Prostate gland (tissue), 2 donors: ENCODE data around the gene CTAGE1. TPM values are rescaled to one million over a fixed set of nuclear protein-coding genes. Genes with fewer than 3 reads are reported as not detected.

Source experiments
- DNase-seq: peaks from one replicate; pipeline ENCODE4 v3.0.0-alpha.2; 2019; ENCODE audit warnings: low spot score
- H3K27ac ChIP-seq, 2 donors: fragments of 200-600 bp; sonication (generic); 2 replicates each; pipeline ENCODE4 v1.5.1; 2017 to 2019
- H3K27me3 ChIP-seq: fragments of 200-600 bp; sonication (generic); replicated peaks from 2 replicates; pipeline ENCODE4 v1.5.1; 2019; ENCODE audit not compliant: insufficient read depth
- H3K36me3 ChIP-seq, 2 donors: fragments of 200-600 bp; sonication (generic); 1 replicate in 1 of 2; 2 replicates in 1 of 2; pipeline versions ENCODE4 v1.5.1 to v1.8.1; 2017 to 2019
- H3K4me1 ChIP-seq: fragments of 200-600 bp; sonication (generic); replicated peaks from 2 replicates; pipeline ENCODE4 v1.5.1; 2019
- H3K4me3 ChIP-seq, 2 donors: fragments of 200-600 bp; sonication (generic); 2 replicates each; pipeline ENCODE4 v1.5.1; 2017 to 2019
- H3K9me3 ChIP-seq: fragments of 200-600 bp; sonication (generic); 2 replicates; pipeline ENCODE4 v1.5.1; 2017
- POLR2A ChIP-seq: fragments of 450-650 bp; IDR thresholded peaks from one replicate; pipeline ENCODE4 v1.6.1; 2016; ENCODE audit warnings: antibody characterized with exemption, mild to moderate bottlenecking
- POLR2AphosphoS5 ChIP-seq: sonication (generic); formaldehyde crosslinking; IDR thresholded peaks from one replicate; pipeline ENCODE4 v1.6.1; 2017; ENCODE audit warnings: antibody characterized with exemption
- WGBS: methylation state at CpG from one replicate; pipeline ENCODE4 v1.1.5; 2018; 5-methylcytosine and 5-hydroxymethylcytosine counted together
- intact Hi-C: fragments of 100-400 bp; cut with DNase I; formaldehyde crosslinking; loops from one replicate; pipeline ENCODE4 v1.14.2; 2022
- total RNA-seq, 2 donors: library from RNA; depleted of rRNA; stranded (reverse); fragments of >200 nt; gene quantifications; one replicate each; pipeline ENCODE4 v1.1.0, GENCODE V29; 2016
- TF ChIP-seq, protein P1 (sequence below), 4 experiments: fragments of 200-600 bp in 2 of 4; fragments of 450-650 bp in 2 of 4; sonication (generic) in 2 of 4; IDR thresholded peaks; 1 replicate in 3 of 4; 2 replicates in 1 of 4; pipeline ENCODE4 v1.5.1; 2016 to 2019; ENCODE audit warnings: antibody characterized with exemption in 4 of 4, mild to moderate bottlenecking in 2 of 4, moderate library complexity in 2 of 4

The CTAGE1 gene
- total RNA-seq, 2 donors from 2014 or later, result 0.80 TPM; not detected in 1

DNA sequence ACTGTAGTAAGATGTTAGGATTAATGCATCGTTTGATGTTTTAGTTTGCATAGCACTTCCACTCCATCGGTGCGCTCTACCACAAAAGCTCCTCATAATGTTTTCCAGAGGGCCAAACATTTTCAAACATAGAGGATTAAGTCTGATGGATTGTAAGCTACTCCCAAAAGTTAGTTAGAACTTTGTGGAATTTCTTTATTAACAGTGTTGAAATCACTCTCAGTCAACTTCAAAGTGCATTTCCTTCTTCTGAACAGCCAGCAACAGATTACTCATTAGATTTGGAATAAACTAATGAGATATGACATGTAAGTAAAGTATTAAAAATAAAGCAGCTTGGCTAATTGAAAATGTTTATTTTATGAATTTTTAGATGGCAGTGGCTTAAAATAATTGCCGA lies 30.1 kb upstream of the CTAGE1 start:
- no peak for DNase-seq
- H3K27me3 ChIP-seq, result no peaks in the 10 kb centered on the region
- TF ChIP-seq POLR2A (no peak), POLR2AphosphoS5 (no peak)
- TF ChIP-seq, protein P1, sequence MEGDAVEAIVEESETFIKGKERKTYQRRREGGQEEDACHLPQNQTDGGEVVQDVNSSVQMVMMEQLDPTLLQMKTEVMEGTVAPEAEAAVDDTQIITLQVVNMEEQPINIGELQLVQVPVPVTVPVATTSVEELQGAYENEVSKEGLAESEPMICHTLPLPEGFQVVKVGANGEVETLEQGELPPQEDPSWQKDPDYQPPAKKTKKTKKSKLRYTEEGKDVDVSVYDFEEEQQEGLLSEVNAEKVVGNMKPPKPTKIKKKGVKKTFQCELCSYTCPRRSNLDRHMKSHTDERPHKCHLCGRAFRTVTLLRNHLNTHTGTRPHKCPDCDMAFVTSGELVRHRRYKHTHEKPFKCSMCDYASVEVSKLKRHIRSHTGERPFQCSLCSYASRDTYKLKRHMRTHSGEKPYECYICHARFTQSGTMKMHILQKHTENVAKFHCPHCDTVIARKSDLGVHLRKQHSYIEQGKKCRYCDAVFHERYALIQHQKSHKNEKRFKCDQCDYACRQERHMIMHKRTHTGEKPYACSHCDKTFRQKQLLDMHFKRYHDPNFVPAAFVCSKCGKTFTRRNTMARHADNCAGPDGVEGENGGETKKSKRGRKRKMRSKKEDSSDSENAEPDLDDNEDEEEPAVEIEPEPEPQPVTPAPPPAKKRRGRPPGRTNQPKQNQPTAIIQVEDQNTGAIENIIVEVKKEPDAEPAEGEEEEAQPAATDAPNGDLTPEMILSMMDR (IDR thresholded peaks at IDR 0.05), result no peak
- 57% methylated on average over 4 of the region's 4 CpGs for WGBS
- H3K4me3 ChIP-seq, result no peak overlapping the region
- H3K9me3 ChIP-seq, result no peaks in the 10 kb centered on the region
- intact Hi-C loops, result no loop called here
- no peak overlapping the region for H3K27ac ChIP-seq
- H3K4me1 ChIP-seq, result no peaks in the 10 kb centered on the region
- H3K36me3 ChIP-seq, result no peaks in the 10 kb centered on the region

DNA sequence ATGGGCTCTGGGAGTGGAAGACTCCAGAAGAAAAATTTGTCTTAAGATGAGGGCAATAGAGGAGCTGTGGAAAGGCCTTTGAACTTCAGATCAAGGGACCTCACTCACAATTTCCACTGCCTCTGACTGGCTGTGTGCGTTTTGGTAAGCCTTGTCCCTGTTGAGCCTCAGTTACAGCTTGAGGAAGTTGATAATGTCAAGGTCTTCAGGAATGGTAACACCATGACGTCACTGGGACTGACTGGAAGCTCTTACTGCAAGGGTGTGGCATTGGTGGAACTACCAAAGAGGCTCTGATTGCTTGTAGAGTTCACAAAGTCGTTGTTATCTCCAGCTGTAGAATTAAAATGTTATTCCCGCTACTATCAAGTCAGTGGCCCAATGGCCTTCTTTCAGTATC lies 29.2 kb upstream of the CTAGE1 start:
- Histone ChIP-seq H3K27me3 (no peaks in the 10 kb centered on the region), H3K4me1 (no peaks in the 10 kb centered on the region), H3K9me3 (no peaks in the 10 kb centered on the region), H3K4me3 (no peak overlapping the region), H3K27ac (no peak overlapping the region), H3K36me3 (no peaks in the 10 kb centered on the region)
- intact Hi-C loops, result no loop called here
- 84% methylated on average over 4 of the region's 4 CpGs for WGBS
- no peak for DNase-seq
- no peak for TF ChIP-seq POLR2A
- TF ChIP-seq POLR2AphosphoS5, result no peak
- TF ChIP-seq, protein P1 (IDR thresholded peaks at IDR 0.05), result no peak

GRCh38 chr18:22446325-22446724 lies 28.6 kb upstream of the CTAGE1 start:
- TF ChIP-seq POLR2AphosphoS5 (no peak), POLR2A (no peak)
- TF ChIP-seq, protein P1 (IDR thresholded peaks at IDR 0.05), result no peak
- intact Hi-C loops, result no loop called here
- no peak overlapping the region for H3K4me3 ChIP-seq
- H3K4me1 ChIP-seq, result no peaks in the 10 kb centered on the region
- 84% methylated on average over 6 of the region's 6 CpGs for WGBS
- H3K27me3 ChIP-seq, result no peaks in the 10 kb centered on the region
- no peak for DNase-seq
- no peaks in the 10 kb centered on the region for H3K36me3 ChIP-seq
- no peaks in the 10 kb centered on the region for H3K9me3 ChIP-seq
- H3K27ac ChIP-seq, result no peak overlapping the region

DNA sequence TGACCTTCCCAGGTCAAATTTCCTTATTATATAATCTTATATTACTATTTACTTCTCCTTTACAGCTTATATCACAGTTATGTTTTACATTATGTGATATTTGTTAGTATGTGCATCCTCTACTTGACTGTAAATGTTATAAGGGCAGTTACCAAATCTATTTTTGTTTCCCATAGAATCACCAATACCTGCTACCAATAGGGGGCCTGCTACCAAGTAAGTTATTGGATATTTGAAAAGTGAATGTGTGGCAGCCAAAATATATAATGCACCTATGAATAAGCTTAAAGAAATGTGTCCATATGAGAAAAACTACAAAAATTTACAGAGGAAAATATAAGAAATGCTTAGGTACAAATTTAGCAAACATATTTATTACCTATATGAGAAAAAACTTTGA lies 23.9 kb upstream of the CTAGE1 start:
- no peaks in the 10 kb centered on the region for H3K36me3 ChIP-seq
- H3K9me3 ChIP-seq, result no peaks in the 10 kb centered on the region

DNA sequence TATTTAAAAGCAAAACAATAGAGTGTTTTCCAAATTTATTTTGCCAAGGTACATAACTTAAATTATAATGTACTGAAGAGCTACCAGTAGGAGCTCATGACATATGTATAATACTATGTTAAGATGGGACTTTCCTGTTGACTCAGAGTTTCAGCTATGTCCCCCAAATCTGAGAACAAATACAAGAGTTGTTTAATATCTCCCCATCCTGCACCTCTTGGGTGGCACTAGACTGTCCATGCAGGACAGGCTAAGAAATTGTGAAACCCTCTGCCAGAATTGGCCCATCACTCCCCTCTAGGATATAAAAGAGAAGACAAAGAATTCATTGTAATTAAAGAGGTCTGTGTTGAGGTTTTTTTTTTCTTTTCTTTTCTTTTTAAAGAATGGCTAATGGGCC lies 21.7 kb upstream of the CTAGE1 start:
- Histone ChIP-seq H3K4me1 (no peaks in the 10 kb centered on the region), H3K36me3 (no peaks in the 10 kb centered on the region), H3K9me3 (no peaks in the 10 kb centered on the region), H3K27ac (no peak overlapping the region), H3K27me3 (no peaks in the 10 kb centered on the region), H3K4me3 (no peak overlapping the region)
- TF ChIP-seq POLR2A (no peak), POLR2AphosphoS5 (no peak)
- TF ChIP-seq, protein P1 (IDR thresholded peaks at IDR 0.05), result no peak
- no peak for DNase-seq
- intact Hi-C loops, result no loop called here

More for the DNA sequence above, 23.9 kb upstream of the CTAGE1 start:
- H3K4me3 ChIP-seq, result no peak overlapping the region
- H3K27ac ChIP-seq, result no peak overlapping the region
- no peaks in the 10 kb centered on the region for H3K4me1 ChIP-seq
- intact Hi-C loops, result no loop called here
- H3K27me3 ChIP-seq, result no peaks in the 10 kb centered on the region
- no peak for DNase-seq
- TF ChIP-seq, protein P1 (IDR thresholded peaks at IDR 0.05), result no peak
- TF ChIP-seq POLR2A, result no peak
- no peak for TF ChIP-seq POLR2AphosphoS5
